Stimulated activated naive CD8-positive, alpha-beta T cell treated with anti-CD3 and anti-CD28 coated beads, Interleukin-15, Interleukin-2, amounts not matched to agents 100 U/mL and 50 U/mL, for 24 hours (primary cell): ENCODE data around the gene METRNL.

ENCODE experiments used
- ATAC-seq: fragments of 150-1000 bp; cut with Tn5 transposase; one replicate; pipeline ENCODE4 v1.10.0; 2021
- DNase-seq: peaks from one replicate; pipeline ENCODE4 v3.0.0; 2021

METRNL gene

GRCh38 chr17:83142619-83143018 lies 63.2 kb downstream of the METRNL start:
- no peak for DNase-seq
- ATAC-seq, result no peak

GRCh38 chr17:83143817-83144231 lies 64.4 kb downstream of the METRNL start:
- ATAC-seq (no peak), DNase-seq (no peak)
